T47D (cell line): ENCODE results near the gene PSMB3.

Source experiments
- DNase-seq, 2 experiments: peaks; one replicate each; pipeline versions ENCODE4 v3.0.0 to v3.0.0-alpha.2; 2011 to 2012; ENCODE audit warnings: low read depth in 1 of 2, low spot score in 1 of 2
- JUND ChIP-seq: IDR thresholded peaks from 2 replicates; pipeline ENCODE4 v1.6.1; 2012; ENCODE audit warnings: low read depth
- in situ Hi-C: cut with HindIII; loops from 2 replicates; pipeline ENCODE4 v1.10.0; 2016; ENCODE audit warnings: low sequenced_read_pairs, low pct_unique_long_range_greater_than_20kb

The PSMB3 gene

DNA sequence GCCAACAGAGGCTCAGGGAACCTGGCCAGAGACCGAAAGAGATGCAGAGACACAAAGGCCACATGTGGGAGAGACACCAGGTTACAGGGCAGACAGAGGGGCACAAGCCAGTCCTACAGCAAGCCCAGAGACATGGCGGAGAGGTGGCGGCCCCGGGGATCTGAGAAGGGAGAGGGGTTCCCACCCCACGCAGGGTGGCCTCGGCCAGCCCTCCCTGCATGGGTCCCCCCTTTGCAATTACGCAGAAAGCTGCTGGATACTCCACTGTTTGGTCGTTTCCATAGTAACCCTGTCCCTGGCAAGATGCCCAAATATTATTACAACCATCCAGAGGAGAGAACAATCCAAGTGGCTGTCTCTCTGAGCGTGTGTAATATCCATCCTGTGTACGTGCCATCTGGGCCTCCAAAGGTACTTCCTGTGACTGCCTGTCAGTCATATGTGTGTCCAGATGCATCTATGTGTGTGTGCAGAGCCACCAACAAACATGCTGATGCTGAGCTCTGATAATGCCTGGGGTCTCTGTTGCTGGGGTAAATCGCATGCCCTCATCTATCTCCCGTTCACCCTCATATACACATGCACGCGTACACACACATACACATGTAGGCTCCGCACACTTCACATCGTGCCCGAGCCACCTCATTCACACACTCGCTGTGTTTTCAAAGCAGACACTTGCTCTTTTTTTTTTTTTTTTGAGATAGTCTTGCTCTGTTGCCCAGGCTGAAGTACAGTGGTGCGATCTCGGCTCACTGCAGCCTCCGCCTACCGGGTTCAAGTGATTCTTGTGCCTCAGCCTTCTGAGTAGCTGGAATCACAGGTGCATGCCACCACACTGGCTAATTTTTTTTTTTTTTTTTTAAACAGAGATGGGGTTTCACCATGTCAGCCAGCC lies 9.9 kb upstream of the PSMB3 start:
- in situ Hi-C loops = no loop called here
- peak in 1 of 2 experiments; percentile 48 for DNase-seq
- TF ChIP-seq JUND = no peak

DNA sequence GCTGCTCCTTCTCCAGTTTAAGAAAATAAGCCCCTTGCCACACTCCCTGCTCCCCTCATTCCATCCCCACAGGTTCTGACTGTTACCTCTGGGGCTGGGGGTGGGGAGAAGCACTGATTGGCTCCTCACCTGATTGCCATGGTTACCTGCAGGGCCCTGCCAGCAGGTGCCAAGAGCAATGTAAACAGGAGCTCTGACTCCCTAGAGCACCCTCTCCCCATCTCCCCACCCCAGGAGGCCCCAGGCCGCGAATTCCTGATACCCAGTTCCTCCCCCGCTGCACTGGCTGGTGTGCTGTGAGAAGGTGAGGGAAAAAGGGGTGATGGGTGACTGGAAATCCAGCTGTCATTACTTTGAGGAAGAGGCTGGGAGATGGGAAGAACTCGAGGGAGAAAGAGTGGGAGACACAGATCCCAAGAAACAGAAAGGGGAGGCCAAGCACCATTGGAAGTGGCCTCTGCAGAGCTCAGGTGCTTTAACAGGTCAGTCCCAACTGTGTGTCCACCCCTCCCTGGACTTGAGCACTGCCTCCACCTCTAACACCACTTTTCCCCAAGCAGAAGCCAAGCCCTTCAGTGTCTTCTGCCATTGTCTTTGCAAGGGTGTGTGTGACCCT lies 8.9 kb upstream of the PSMB3 start:
- peak; percentile 65 to 79 for DNase-seq
- in situ Hi-C loops = no loop called here
- no peak for TF ChIP-seq JUND

DNA sequence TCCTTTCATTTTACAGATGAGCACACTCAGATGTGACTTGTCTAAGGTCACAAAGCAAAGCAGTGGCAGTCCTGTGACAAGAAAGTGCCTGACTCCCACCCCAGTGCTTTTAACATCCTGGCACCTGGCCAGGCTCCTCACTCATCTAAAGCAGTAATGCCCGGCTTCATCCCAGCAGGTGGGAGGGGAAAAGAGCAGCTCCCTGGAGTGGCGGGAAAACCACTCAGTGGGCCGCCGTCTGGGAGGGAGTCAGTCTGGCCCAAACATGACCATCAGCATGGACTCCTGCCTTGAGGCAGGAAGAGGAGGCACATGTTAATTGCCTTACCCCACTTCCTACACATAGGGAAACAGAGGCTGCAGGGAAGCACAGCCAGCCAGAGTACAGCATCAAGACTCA lies 7.0 kb upstream of the PSMB3 start:
- in situ Hi-C loops = no loop called here
- TF ChIP-seq JUND = no peak
- DNase-seq = no peak

DNA sequence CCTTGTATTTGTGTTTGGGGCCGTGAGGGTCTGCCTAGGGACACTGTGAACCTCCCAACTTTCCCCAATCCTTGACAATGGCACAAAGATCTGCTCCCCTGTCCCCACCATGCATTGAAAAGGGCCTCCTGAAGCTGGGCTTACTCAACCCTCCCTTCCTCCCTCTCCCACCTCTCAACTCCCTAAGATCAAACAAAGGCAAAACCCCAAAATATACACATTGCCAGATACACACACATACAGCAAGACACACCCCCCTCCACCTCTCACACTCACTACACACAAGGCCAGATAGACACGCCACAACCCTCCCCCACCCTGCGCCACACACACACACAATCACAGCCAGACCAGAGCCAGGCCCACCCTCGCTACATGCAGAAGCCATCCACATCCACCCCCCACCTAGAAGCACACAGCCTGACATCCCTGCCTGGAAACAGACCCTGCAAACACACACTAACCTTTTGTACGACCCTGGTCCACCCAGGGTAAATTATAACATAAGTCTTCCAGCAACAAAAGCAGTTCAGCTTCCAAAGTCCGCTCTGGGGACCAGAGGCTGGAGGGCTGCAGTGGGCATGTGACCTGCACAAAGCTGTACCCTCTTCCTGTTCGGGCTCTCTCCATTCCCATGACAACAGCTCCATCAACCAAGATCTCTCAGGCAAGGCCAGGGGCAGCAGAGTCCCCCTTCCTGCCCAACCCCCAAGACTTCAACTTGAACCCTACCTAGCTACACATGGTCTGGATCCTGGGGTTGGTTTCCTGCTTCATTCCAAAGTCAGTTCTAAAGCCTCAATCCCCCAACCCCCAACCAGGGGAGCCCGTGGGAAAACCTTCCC lies 6.3 kb upstream of the PSMB3 start:
- no peak for DNase-seq
- in situ Hi-C loops = no loop called here
- no peak for TF ChIP-seq JUND

DNA sequence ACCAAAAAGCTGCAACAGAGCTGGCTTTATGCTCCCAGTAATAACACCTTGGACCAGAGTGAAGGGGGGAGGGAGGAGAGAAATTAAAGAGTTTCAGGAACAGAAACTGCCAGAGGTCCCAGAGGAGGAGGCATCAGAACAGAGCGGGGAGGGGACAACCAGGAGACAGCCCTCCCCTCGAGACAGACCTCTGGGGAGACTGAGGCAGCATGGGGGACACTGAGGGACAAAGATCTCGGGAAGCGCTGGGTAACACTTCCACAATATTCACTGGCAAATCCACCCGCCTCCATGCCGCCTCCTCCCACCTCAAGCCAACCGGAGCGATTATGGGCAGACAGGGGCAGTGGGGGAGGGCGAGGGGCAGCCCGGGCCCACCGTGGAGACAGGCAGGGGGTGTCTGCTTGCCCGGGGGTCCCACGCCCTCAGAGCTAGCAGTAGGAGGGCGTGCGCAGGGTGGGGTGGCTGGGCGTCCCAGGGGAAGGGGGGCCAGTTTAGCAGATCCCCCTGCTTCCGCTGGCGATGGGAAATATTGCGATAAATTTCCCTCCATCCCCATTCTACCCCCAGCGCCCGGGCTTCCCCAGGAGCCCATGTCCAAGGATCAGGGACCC lies 5.6 kb upstream of the PSMB3 start:
- TF ChIP-seq JUND = no peak
- DNase-seq = no peak
- in situ Hi-C loops = no loop called here

DNA sequence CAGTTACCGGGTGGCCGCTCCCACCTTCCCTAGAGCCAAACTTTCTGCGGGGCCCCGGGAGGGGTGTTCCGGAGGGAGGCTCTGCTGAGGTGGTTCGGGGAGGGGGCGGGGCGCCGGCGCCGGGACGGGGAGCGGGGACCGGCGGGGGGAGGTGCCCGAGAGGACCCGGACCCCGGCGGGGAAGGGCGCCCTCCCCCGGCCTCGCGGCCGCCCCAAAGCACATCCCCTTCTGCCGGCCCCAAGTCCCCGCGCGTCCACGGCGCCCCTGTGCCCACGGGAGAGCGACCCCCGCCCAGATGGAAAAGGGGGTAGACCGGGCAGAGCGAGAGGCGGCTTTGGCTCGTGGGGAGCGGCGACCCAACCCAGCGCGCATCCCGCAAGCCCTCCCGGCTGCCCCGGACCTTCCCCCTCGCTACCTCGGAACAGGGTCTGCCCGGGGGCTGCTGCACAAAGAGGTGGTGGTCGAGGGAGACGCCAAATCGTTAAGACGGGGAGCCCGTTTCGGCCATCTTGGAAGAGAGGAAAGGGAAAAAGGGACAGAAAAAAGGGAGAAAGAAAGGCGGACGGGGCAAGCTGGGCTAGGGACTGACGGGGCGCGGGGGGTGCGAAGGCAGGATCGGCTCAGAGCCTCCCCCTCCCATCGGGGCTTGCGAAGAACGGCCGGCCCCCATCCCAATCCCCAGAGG lies 4.9 kb upstream of the PSMB3 start:
- TF ChIP-seq JUND = no peak
- in situ Hi-C loops = no loop called here
- DNase-seq = no peak

DNA sequence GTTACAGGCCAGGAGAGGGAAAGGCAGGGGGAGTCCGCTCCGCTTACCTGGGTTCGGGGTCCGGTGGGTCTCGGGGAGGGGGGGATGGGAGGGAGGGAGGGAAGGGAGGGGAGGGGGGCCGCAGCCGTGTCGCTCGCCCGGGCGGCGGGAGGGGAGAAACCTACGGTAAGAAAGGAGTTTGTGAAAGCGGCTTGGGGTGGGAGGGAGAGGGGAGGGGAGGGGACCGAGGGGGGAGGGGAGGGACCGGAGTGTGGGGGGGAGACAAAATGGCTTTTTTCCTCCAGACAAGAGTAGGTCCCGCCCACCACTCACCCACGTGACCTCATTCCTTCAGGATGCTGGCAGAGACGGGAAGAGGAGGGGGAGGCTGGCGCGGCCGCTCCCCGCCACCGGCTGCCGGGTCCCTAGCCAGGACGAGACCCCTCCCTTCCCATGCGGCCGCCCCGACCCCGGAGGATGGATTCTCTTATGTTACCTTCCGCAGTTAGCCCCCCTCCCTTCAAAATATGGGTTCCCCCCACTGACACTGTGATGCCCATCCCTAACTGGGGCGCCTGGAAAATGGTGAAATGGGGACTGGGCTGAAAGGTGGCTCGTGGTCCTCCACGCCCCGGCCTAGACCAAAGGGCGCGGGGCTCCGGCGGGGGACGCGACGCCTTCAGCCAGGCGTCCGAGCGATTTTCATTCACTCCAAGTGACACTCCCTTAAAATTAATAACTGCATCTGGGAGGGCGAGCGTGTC lies 4.2 kb upstream of the PSMB3 start, which contains the start of gene PCGF2:
Gene PCGF2, minus strand, starts transcription at position 188 of the 743 bp plus-strand sequence. CDS start 7,934 bp downstream, outside the sequence.
- in situ Hi-C loops = no loop called here
- TF ChIP-seq JUND = no peak
- DNase-seq = peak; percentile 75 to 95

DNA sequence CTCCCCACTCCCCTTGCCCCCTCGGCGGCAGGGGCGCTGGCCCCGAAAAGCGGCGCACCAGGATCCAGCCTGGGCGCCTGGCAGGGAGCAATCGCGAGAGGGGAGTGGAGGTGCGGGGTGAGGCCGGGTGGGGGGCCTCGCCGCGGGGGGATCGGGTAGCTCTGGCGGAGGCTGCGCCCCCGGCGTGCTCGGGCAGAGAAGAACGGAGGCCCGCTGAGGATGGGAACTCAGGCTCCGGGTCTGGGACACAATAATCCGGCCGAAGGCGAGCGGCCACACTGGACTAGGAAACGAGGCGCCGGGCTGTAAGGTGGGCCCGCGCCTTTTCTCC lies 3.7 kb upstream of the PSMB3 start:
- DNase-seq = no peak
- in situ Hi-C loops = no loop called here
- TF ChIP-seq JUND = no peak

DNA sequence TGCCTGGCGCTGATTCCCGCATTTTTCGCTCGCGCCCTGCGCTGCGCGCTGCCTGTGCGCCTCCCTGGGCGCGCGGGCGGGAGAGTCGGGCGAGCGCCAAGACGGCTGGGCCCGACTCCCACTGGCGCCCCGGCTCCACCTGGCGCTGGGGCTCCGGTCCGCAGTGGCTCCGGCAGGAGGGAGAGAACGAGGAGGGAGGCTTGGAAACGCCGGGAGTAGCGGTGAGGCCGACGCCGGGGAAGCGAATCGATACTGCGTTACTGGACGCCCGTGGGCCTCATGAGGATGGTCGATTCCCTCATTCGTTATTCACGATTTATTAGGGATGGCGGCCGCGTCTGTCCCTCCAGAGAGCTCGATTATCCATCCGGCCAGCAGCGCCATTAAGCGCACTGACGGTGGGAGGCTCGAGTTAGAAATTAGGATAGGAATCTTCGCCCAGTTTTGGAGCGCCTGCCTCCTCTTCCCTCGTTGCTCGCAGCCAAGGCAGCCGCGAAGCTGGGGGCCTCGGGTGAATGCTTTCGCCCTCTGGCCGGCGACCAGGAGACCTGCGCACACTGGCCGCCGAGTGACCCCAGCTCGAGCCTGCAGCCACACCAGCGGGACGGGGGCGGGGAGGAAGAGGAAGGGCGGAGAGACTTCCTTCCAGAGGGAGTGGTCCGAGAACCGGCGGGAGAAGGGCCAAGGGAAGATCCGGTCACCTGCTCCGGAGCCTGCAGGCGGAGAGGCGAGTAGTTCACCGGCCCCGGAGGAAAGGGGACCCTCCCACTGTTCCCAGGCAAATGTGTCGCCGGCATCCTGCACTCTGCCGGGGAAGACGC lies 3.1 kb upstream of the PSMB3 start:
- TF ChIP-seq JUND = no peak
- in situ Hi-C loops = no loop called here
- peak; percentile 67 to 97 for DNase-seq

DNA sequence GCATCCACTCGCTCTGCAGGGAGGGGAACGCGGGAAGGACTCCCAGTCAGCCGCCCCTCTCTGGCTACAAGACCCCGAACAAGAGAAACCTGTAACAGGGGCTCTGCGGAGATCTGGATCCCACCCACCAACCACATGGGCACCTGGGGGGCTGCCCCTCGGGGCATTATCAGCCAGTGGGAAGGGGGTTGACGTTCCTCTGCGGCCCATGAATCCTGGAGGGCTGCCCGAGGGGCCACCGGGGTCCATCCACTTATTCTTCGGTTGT lies 2.6 kb upstream of the PSMB3 start:
- DNase-seq = no peak
- TF ChIP-seq JUND = no peak
- in situ Hi-C loops = no loop called here
